ENCODE results near the gene ASAP3. TPM values are rescaled to one million over a fixed set of nuclear protein-coding genes. Genes with fewer than 3 reads are reported as not detected.

ASAP3 gene
- total RNA-seq, 1 donor from 2014 or later, result 36.4 TPM

GRCh38 chr1:23481026-23481597, 2.9 kb downstream of the ASAP3 start:
- peaks cover 12% of the 10 kb centered on the region for H3K4me1 Mint-ChIP-seq (ENCODE audit: unreplicated experiment)
- DNase-seq (ENCODE audit: low spot score), result no peak
- TF ChIP-seq CTCF (IDR thresholded peaks at IDR 0.05; ENCODE audit: unreplicated experiment), result no peak
- H3K4me3 Mint-ChIP-seq (ENCODE audit: unreplicated experiment), result no peak overlapping the region
- H3K9me3 Mint-ChIP-seq (ENCODE audit: unreplicated experiment), result no peaks in the 10 kb centered on the region
- no peaks in the 10 kb centered on the region for H3K36me3 Mint-ChIP-seq (ENCODE audit: low read depth, unreplicated experiment)
- peaks cover 3% of the 10 kb centered on the region for H3K27me3 Mint-ChIP-seq (ENCODE audit: unreplicated experiment)
- no peak overlapping the region for H3K27ac Mint-ChIP-seq (ENCODE audit: unreplicated experiment)

GRCh38 chr1:23480187-23481025, 3.6 kb downstream of the ASAP3 start:
- Mint-ChIP-seq H3K27me3 (ENCODE audit: unreplicated experiment) (peaks cover 3% of the 10 kb centered on the region), H3K9me3 (ENCODE audit: unreplicated experiment) (no peaks in the 10 kb centered on the region), H3K27ac (ENCODE audit: unreplicated experiment) (no peak overlapping the region), H3K4me1 (ENCODE audit: unreplicated experiment) (peaks cover 12% of the 10 kb centered on the region), H3K4me3 (ENCODE audit: unreplicated experiment) (no peak overlapping the region), H3K36me3 (ENCODE audit: low read depth, unreplicated experiment) (no peaks in the 10 kb centered on the region)
- no peak for TF ChIP-seq CTCF (IDR thresholded peaks at IDR 0.05; ENCODE audit: unreplicated experiment)
- no peak for DNase-seq (ENCODE audit: low spot score)

- DNase-seq (ENCODE audit: low spot score), result no peak
- Mint-ChIP-seq H3K4me1 (ENCODE audit: unreplicated experiment) (peaks cover 10% of the 10 kb centered on the region), H3K27me3 (ENCODE audit: unreplicated experiment) (no peaks in the 10 kb centered on the region), H3K27ac (ENCODE audit: unreplicated experiment) (no peak overlapping the region), H3K9me3 (ENCODE audit: unreplicated experiment) (no peaks in the 10 kb centered on the region), H3K4me3 (ENCODE audit: unreplicated experiment) (no peak overlapping the region), H3K36me3 (ENCODE audit: low read depth, unreplicated experiment) (no peaks in the 10 kb centered on the region)
- TF ChIP-seq CTCF (IDR thresholded peaks at IDR 0.05; ENCODE audit: unreplicated experiment), result no peak
Observed at GRCh38 chr1:23479666-23479941, 4.4 kb downstream of the ASAP3 start.

GRCh38 chr1:23478896-23479665, 4.9 kb downstream of the ASAP3 start:
- H3K36me3 Mint-ChIP-seq (ENCODE audit: low read depth, unreplicated experiment), result no peaks in the 10 kb centered on the region
- no peak overlapping the region for H3K4me3 Mint-ChIP-seq (ENCODE audit: unreplicated experiment)
- TF ChIP-seq CTCF (IDR thresholded peaks at IDR 0.05; ENCODE audit: unreplicated experiment), result no peak
- no peaks in the 10 kb centered on the region for H3K9me3 Mint-ChIP-seq (ENCODE audit: unreplicated experiment)
- peaks cover 10% of the 10 kb centered on the region for H3K4me1 Mint-ChIP-seq (ENCODE audit: unreplicated experiment)
- DNase-seq (ENCODE audit: low spot score), result no peak
- H3K27ac Mint-ChIP-seq (ENCODE audit: unreplicated experiment), result no peak overlapping the region
- no peaks in the 10 kb centered on the region for H3K27me3 Mint-ChIP-seq (ENCODE audit: unreplicated experiment)

Data from endothelial cell (in vitro differentiated cells).